ENCODE measurements around the gene P3H2.

GRCh38 chr3:190041333-190042041 lies 79.2 kb downstream of the P3H2 start:
- no peak for TF ChIP-seq CTCF (IDR thresholded peaks at IDR 0.05; ENCODE audit: borderline replicate concordance, extremely low read depth, low read length, poor library complexity, severe bottlenecking)
- TF ChIP-seq EZH2 (IDR thresholded peaks at IDR 0.05; ENCODE audit: borderline replicate concordance, low read depth, low read length, severe bottlenecking) = no peak
